Measurements from ENCODE around the gene PKHD1.

PKHD1 gene

GRCh38 chr6:51753635-51754034 is 333.8 kb downstream of the PKHD1 start:
- intact Hi-C loops (cut with micrococcal nuclease): loop anchor here (2.0 kb wide), 1 partner anchor 937 kb away; no protein-coding TSS in a partner anchor
- H3K4me3 Mint-ChIP-seq: no peak overlapping the region
- no peaks in the 10 kb centered on the region for H3K4me1 Mint-ChIP-seq (ENCODE audit: low read depth)
- no peaks in the 10 kb centered on the region for H3K27me3 Mint-ChIP-seq
- H3K36me3 Mint-ChIP-seq (ENCODE audit: low read depth): no peaks in the 10 kb centered on the region
- no peak overlapping the region for H3K27ac Mint-ChIP-seq
- H3K9me3 Mint-ChIP-seq: no peaks in the 10 kb centered on the region

DNA sequence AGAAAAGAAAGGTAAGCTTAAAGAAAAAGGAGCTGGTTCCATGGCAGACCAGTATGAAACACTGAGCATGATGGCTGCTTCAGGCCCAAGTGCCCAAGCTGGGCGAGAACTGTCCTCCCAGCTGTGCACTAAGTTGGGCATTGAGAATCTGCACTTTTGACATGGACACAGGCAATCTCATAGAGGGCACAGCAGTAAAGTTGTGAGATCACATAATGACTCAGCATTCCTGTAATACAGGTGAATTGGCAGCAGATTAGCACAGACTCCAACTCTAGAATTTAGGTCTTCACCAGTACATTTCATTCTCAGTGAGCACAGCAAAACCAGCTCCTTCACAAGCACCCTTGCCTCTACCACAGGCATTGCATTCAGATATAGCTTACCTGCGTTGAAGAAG is 343.4 kb downstream of the PKHD1 start:
- no peaks in the 10 kb centered on the region for H3K27me3 Mint-ChIP-seq

GRCh38 chr6:51740658-51741057 is 346.8 kb downstream of the PKHD1 start:
- Mint-ChIP-seq H3K9me3 (no peaks in the 10 kb centered on the region), H3K27ac (no peak overlapping the region), H3K36me3 (ENCODE audit: low read depth) (no peaks in the 10 kb centered on the region), H3K4me3 (no peak overlapping the region), H3K27me3 (no peaks in the 10 kb centered on the region), H3K4me1 (ENCODE audit: low read depth) (no peaks in the 10 kb centered on the region)
- intact Hi-C loops (cut with micrococcal nuclease): no loop called here

More for the DNA sequence above, 343.4 kb downstream of the PKHD1 start:
- no peaks in the 10 kb centered on the region for H3K4me1 Mint-ChIP-seq (ENCODE audit: low read depth)
- H3K9me3 Mint-ChIP-seq: no peaks in the 10 kb centered on the region
- no peak overlapping the region for H3K27ac Mint-ChIP-seq
- no peak overlapping the region for H3K4me3 Mint-ChIP-seq
- H3K36me3 Mint-ChIP-seq (ENCODE audit: low read depth): no peaks in the 10 kb centered on the region
- intact Hi-C loops (cut with micrococcal nuclease): no loop called here

DNA sequence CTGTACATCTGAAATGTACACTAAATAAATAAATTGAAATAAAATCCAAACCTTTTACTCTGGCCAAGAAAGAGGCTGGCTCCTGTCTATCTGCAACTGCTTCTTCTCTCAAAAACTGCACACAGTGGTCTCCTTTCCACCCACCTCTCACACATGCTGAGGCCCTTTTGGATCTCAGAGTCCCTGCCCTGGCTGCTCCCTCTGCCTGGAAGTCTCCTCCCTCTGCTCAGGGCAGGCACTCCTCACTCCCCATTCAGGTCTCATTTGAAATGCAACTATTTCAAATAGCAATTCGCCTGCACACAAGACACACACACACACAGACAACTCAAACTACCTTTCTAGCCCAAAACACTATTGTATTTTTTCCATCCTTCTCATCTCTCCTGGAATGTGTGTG is 348.8 kb downstream of the PKHD1 start:
- Mint-ChIP-seq H3K4me3 (no peak overlapping the region), H3K36me3 (ENCODE audit: low read depth) (no peaks in the 10 kb centered on the region), H3K4me1 (ENCODE audit: low read depth) (no peaks in the 10 kb centered on the region), H3K27me3 (no peaks in the 10 kb centered on the region), H3K27ac (no peak overlapping the region), H3K9me3 (no peaks in the 10 kb centered on the region)
- intact Hi-C loops (cut with micrococcal nuclease): no loop called here

DNA sequence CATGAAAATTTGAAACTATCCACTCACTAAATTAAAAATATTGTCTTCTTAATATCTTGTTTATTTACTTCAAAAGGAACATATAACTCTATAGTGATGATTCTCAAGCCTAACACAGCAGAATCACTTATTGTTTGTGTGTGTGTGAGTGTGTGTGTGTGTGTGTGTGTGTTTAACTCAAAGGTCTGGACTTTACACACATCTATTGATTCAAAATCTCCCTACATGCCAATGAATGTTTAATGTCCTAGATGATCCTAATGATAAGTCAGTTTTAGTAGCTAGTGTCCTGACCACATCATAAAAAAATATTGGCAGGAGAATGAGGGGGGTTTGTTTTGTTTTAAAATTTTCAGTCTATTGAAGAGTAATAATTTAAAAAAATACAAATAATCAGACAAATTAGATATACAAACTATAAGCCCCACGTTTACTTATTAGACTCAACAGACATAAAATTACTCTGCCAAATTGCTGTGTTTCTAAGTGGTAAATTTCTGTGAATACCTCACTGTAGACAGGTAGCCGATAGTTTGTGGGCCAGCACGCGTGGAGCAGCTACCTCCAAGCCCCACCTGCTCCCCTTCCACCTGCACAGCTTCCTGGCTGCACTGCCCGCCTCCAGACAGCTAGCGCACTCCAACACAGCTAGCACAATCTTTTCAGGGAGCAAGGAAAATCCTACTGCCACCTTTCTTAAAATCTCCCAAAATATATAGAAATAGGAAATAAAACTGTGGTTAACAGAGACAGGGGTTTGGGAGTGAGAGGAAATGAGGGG is 349.6 kb downstream of the PKHD1 start:
- H3K27me3 Mint-ChIP-seq: no peaks in the 10 kb centered on the region
- H3K4me3 Mint-ChIP-seq: no peak overlapping the region
- no peak overlapping the region for H3K27ac Mint-ChIP-seq
- H3K4me1 Mint-ChIP-seq (ENCODE audit: low read depth): no peaks in the 10 kb centered on the region
- intact Hi-C loops (cut with micrococcal nuclease): no loop called here
- H3K36me3 Mint-ChIP-seq (ENCODE audit: low read depth): no peaks in the 10 kb centered on the region
- H3K9me3 Mint-ChIP-seq: no peaks in the 10 kb centered on the region

- no peak overlapping the region for H3K4me3 Mint-ChIP-seq
- no peaks in the 10 kb centered on the region for H3K27me3 Mint-ChIP-seq
- intact Hi-C loops (cut with micrococcal nuclease): no loop called here
- H3K4me1 Mint-ChIP-seq (ENCODE audit: low read depth): no peaks in the 10 kb centered on the region
- H3K9me3 Mint-ChIP-seq: no peaks in the 10 kb centered on the region
- H3K27ac Mint-ChIP-seq: no peak overlapping the region
- H3K36me3 Mint-ChIP-seq (ENCODE audit: low read depth): no peaks in the 10 kb centered on the region
These were observed 362.3 kb downstream of the PKHD1 start for GRCh38 chr6:51725155-51725554.

- no peak overlapping the region for H3K27ac Mint-ChIP-seq
- no peaks in the 10 kb centered on the region for H3K36me3 Mint-ChIP-seq (ENCODE audit: low read depth)
- H3K27me3 Mint-ChIP-seq: no peaks in the 10 kb centered on the region
- no peaks in the 10 kb centered on the region for H3K4me1 Mint-ChIP-seq (ENCODE audit: low read depth)
- H3K4me3 Mint-ChIP-seq: no peak overlapping the region
- no peaks in the 10 kb centered on the region for H3K9me3 Mint-ChIP-seq
- intact Hi-C loops (cut with micrococcal nuclease): no loop called here
These were observed 367.1 kb downstream of the PKHD1 start for GRCh38 chr6:51720327-51720726.

DNA sequence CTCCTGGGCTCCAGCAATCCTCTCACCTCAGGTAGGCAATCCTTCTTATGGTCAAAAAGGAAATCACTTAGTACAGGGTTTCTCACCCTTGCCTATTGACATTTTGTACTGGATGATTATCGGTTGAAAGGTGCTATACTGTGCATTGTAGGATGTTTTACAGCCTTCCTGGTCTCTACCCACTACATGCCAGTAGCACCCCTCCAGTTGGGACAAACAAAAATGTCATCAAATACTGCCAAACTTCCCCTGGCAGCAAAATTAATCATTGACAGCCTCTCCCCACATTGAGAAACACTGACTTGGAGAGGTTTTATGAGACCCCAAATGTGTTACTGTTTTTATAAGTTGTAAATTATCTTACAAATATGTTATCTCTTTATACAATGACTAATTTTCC is 368.1 kb downstream of the PKHD1 start:
- no peaks in the 10 kb centered on the region for H3K27me3 Mint-ChIP-seq
- H3K9me3 Mint-ChIP-seq: no peaks in the 10 kb centered on the region
- intact Hi-C loops (cut with micrococcal nuclease): no loop called here
- H3K27ac Mint-ChIP-seq: no peak overlapping the region
- H3K4me3 Mint-ChIP-seq: no peak overlapping the region
- H3K36me3 Mint-ChIP-seq (ENCODE audit: low read depth): no peaks in the 10 kb centered on the region
- no peaks in the 10 kb centered on the region for H3K4me1 Mint-ChIP-seq (ENCODE audit: low read depth)

GRCh38 chr6:51718533-51718932 is 368.9 kb downstream of the PKHD1 start:
- H3K4me3 Mint-ChIP-seq: no peak overlapping the region
- no peaks in the 10 kb centered on the region for H3K9me3 Mint-ChIP-seq
- H3K27me3 Mint-ChIP-seq: no peaks in the 10 kb centered on the region
- no peaks in the 10 kb centered on the region for H3K36me3 Mint-ChIP-seq (ENCODE audit: low read depth)
- H3K27ac Mint-ChIP-seq: no peak overlapping the region
- H3K4me1 Mint-ChIP-seq (ENCODE audit: low read depth): no peaks in the 10 kb centered on the region
- intact Hi-C loops (cut with micrococcal nuclease): no loop called here

GRCh38 chr6:51717477-51717876 is 369.9 kb downstream of the PKHD1 start:
- H3K27me3 Mint-ChIP-seq: no peaks in the 10 kb centered on the region
- no peaks in the 10 kb centered on the region for H3K9me3 Mint-ChIP-seq
- no peaks in the 10 kb centered on the region for H3K36me3 Mint-ChIP-seq (ENCODE audit: low read depth)
- H3K4me3 Mint-ChIP-seq: no peak overlapping the region
- no peak overlapping the region for H3K27ac Mint-ChIP-seq
- no peaks in the 10 kb centered on the region for H3K4me1 Mint-ChIP-seq (ENCODE audit: low read depth)
- intact Hi-C loops (cut with micrococcal nuclease): no loop called here

- Mint-ChIP-seq H3K4me3 (no peak overlapping the region), H3K4me1 (ENCODE audit: low read depth) (no peaks in the 10 kb centered on the region), H3K27ac (no peak overlapping the region), H3K27me3 (no peaks in the 10 kb centered on the region), H3K9me3 (no peaks in the 10 kb centered on the region), H3K36me3 (ENCODE audit: low read depth) (no peaks in the 10 kb centered on the region)
- intact Hi-C loops (cut with micrococcal nuclease): no loop called here
These were observed 375.5 kb downstream of the PKHD1 start for GRCh38 chr6:51711876-51712275.

DNA sequence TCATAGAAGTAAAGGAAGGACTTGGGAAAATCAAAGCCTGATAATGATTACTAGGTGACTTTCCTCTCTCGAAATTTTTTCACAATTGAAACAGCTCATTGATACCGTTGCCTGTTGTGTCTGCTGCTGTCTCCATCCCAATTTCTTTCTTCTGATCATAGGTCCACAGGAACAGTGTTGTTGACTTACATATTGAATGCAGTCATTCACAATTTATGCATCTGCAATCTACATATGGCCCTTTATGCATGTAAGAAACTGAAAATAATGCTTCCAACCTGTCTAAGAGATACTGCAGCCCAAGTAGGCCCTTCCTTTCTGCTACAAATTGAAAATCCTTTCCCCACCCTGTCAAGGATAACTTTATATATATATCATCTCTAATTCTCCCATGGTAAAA is 381.3 kb downstream of the PKHD1 start:
- H3K27ac Mint-ChIP-seq: no peak overlapping the region
- H3K4me1 Mint-ChIP-seq (ENCODE audit: low read depth): no peaks in the 10 kb centered on the region
- H3K36me3 Mint-ChIP-seq (ENCODE audit: low read depth): no peaks in the 10 kb centered on the region
- H3K4me3 Mint-ChIP-seq: no peak overlapping the region
- intact Hi-C loops (cut with micrococcal nuclease): no loop called here
- H3K27me3 Mint-ChIP-seq: no peaks in the 10 kb centered on the region
- H3K9me3 Mint-ChIP-seq: no peaks in the 10 kb centered on the region

DNA sequence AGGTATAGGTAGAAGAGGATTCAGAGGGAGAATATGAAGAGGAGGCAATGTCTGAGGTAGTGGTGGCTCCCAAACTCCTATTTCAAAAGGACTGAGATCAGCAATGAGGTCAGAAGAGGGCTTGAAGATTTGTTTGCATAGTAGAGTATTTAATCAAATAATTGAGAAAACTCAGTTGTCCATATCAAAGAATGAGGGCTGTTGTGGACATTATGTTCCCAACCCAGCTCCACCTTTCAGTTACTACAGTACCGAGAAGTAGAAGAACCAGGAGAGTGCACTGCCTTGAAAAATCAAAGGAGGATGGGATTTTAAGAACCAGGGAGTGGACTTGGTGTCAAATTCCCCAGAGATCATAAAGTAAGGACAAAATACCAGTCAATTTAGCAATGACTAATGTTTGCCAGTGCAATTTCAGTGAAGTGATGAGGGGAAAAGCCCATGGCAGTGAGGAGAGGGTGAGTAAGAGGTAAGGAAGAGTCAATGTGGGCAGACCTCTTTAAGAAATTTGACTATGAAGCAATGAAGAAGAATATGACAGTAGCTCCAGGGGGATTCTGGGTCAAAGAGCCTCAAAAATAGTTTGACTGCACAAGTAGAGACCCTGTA is 382.4 kb downstream of the PKHD1 start:
- no peaks in the 10 kb centered on the region for H3K9me3 Mint-ChIP-seq
- H3K36me3 Mint-ChIP-seq (ENCODE audit: low read depth): no peaks in the 10 kb centered on the region
- intact Hi-C loops (cut with micrococcal nuclease): no loop called here
- no peaks in the 10 kb centered on the region for H3K27me3 Mint-ChIP-seq
- no peak overlapping the region for H3K4me3 Mint-ChIP-seq
- no peak overlapping the region for H3K27ac Mint-ChIP-seq
- H3K4me1 Mint-ChIP-seq (ENCODE audit: low read depth): no peaks in the 10 kb centered on the region

- Mint-ChIP-seq H3K27me3 (no peaks in the 10 kb centered on the region), H3K4me3 (no peak overlapping the region), H3K4me1 (ENCODE audit: low read depth) (no peaks in the 10 kb centered on the region), H3K36me3 (ENCODE audit: low read depth) (no peaks in the 10 kb centered on the region), H3K27ac (no peak overlapping the region), H3K9me3 (no peaks in the 10 kb centered on the region)
- intact Hi-C loops (cut with micrococcal nuclease): no loop called here
These were observed 384.6 kb downstream of the PKHD1 start for GRCh38 chr6:51702851-51703250.

DNA sequence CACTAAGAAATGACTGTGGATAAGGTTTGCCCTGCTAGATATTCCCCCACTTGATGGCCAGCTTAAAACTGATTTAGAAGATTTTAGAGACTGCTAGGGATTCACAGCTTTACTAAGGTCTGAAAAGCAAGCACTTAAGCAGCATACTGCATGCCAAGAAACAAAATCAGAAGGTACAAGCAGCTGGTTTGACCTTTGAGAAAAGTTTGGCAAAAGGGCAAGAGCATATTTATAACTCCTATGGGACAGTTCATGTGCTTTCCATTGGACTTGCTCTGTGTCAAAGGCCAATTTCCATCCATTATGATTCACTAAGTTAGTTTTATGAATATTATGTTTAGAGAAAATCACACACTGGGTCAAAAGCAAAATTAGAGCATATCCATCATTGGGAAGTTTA is 402.8 kb downstream of the PKHD1 start:
- Mint-ChIP-seq H3K36me3 (ENCODE audit: low read depth) (no peaks in the 10 kb centered on the region), H3K27me3 (no peaks in the 10 kb centered on the region), H3K4me3 (no peak overlapping the region), H3K4me1 (ENCODE audit: low read depth) (no peaks in the 10 kb centered on the region), H3K9me3 (no peaks in the 10 kb centered on the region), H3K27ac (no peak overlapping the region)
- intact Hi-C loops (cut with micrococcal nuclease): no loop called here

Data from dendritic cell treated with granulocyte-macrophage colony-stimulating factor and Interleukin-4, amounts not matched to agents 40 ng/mL and 50 ng/mL, for 4 days (primary cell).